Islet of Langerhans (tissue), 1 donor: Measurements from ENCODE around the gene FSCN2.

Source experiments
- FAIRE-seq: peaks from one replicate; lab custom pipeline; 2011; peaks lifted over from hg19 to GRCh38; lab: Jason Lieb, UNC

FSCN2 gene

GRCh38 chr17:81489998-81490992 lies 37.9 kb upstream of the FSCN2 start:
- no peak for FAIRE-seq

DNA sequence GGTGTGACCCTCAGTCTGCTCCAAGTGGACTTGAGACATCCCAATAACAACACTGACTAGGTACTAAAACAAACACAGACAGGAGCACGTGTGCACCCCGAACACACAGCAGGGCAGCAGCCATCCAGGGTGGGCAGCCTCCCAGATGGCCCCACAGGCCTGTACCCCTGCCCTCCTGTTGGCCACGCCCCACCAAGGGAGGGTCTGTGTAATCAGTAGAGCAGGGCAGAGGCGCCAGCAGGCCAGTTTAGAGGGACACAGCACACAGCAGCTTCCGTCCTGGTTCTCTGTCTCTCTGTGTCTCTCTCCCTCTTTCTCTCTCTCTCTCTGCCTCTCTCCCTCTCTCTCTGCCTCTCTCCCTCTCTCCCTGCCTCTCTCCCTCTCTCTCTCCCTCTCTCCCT lies 37.0 kb upstream of the FSCN2 start:
- no peak for FAIRE-seq

DNA sequence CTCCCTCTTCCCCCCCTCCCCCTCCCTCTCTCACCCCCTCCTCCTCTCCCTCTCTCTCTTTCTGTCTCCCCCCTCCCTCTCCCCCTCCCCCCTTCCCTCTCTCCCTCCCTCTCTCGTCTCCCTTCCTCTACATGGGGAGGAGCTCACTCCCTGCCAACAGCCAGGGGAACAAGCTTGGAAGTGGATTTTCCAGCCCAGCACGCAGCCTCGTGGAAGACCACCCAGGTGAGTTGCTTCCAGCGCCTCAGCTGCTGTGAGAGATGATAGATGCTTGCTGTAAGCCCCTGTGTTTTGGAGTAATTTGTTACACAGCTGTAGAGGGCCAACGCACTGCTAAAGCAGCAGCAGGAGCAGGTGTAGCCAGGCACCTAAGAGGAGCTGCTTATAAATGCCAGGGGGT lies 36.4 kb upstream of the FSCN2 start:
- FAIRE-seq = no peak

- no peak for FAIRE-seq
These were observed 36.0 kb upstream of the FSCN2 start for GRCh38 chr17:81492202-81492601.

DNA sequence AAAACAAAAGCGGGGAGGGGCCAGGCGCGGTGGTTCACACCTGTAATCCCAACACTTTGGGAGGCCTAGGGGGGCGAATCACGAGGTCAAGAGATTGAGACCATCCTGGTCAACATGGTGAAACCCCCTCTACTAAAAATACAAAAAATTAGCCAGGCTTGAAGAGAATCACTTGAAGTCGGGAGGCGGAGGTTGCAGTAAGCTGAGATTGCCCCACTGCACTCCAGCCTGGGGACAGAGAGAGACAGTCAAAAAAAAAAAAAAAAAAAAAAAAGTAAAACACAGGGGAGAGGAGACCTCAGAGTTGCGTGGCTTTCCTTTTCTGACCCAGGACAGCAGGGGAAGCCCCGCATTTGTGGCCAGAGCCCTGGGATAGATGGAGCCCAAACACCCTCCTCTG lies 35.5 kb upstream of the FSCN2 start:
- FAIRE-seq = no peak

DNA sequence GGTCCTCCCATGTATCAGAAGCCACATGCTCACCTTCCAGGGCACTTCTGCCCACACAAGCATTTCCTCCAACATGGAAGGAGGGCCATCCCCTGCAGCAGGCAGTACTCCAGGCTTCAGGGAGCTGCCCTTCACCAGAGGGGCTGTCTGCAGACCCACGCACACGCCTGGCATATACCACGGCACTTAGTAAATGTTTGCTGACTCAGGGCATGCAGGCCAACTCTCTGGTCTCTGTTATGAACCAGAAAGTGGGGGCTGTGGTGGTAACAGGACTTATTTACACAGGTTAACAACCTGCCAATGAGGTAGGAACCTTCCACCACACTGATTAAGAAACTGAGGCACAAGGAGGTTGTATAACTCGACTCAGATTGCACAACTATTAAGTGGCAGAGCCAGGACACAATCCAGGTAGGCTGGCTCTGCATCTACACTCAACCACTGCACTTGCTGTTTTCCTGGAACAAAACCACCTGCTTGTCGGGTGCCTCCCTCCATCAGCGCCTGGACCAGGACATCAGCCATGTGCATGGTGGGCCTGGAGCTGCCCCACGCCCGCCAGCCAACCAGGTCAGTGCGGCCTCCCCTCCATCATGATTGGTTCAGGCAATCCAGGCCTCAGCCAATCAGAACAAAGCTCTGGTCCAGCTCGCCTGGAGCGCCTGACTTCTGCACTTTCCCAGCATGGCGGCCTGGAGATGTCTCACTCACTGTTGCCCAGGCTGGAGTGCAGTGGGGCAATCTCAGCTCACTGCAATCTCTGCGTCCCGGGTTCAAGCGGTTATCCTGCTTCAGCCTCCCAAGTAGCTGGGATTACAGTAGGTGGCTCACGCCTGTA lies 34.8 kb upstream of the FSCN2 start:
- FAIRE-seq = no peak

DNA sequence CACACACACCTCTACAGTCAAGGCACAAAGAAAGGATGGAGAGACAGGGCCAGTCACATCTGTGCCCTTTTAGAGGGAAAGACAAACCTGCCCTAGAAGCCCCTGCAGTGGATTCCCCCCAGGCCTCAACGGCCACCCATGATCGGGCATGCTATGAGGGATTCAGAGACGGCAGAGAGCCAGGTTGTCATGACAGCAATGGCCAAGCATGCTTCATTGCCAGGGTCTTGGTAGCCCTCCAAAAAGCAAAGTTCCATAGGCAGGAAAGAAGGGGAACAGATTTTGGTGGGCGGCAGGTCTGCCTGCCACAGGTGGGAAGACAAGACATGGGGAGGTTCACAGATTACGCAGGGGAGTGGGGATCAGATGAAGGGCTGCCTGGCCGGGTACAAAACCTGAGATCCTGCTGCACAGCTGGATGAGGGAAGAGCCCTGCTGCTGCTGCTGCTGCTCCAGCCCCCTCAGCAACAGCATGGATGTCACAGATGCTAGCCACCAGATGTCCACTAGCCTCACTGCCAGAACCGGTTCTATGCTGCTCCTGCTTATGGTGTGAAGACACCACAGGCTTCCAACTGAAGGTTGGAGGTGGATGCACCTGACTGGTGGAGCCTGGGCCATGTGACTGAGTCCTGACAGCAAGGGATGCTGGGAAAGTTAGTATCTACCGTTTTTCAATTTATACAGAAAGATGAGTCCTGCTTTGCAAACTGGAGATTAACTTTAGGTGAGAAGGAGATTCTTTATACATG lies 33.4 kb upstream of the FSCN2 start:
- no peak for FAIRE-seq

GRCh38 chr17:81498953-81499600 lies 29.1 kb upstream of the FSCN2 start:
- no peak for FAIRE-seq

GRCh38 chr17:81499601-81499970 lies 28.6 kb upstream of the FSCN2 start:
- no peak for FAIRE-seq

DNA sequence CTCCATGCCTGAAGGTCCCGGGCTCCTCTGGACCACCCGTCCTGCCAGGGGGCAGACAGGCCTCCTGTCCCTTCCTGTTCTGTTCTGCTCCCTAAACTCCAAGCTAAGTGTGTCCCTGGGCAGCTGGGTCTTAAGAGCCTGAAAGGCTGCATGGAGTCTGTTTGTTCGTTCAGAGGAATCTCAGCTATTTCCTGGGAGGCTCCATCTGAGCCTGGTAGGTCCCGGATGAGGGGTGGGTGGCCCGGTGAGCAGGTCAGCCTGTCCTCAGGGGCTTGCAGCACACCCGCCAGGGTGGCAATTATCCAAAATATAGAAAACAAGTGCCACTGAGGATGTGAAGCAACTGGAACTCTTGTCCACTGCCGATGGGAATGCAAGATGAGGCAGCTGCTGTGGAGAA lies 28.1 kb upstream of the FSCN2 start:
- FAIRE-seq = no peak

- no peak for FAIRE-seq
These were observed 25.6 kb upstream of the FSCN2 start for GRCh38 chr17:81502471-81503017.

GRCh38 chr17:81503619-81504018 lies 24.6 kb upstream of the FSCN2 start:
- no peak for FAIRE-seq

DNA sequence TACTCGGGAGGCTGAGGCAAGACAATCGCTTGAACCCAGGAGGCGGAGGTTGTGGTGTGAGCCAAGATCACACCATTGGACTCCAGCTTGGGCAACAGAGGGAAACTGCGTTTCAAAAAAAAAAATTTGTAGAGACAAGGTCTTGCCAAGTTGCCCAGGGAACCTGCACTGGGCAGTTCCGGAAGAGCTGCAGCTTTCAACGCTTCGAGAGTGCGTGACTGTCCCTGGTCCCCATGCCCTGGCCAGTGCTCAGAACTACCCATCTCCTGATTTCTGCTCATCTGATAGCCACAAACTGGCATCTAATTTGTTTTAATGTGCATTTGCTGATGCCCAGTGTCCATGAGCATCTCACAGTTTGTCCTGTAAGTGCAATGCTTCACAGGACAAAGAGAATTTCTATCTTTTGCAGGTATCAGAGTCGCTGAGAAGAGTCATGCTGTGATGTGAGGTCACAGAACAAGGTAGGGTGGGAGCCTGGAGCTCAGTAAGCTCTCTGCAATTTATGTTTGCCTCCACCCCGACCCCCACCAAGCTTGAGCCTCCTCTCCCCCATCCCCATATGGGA lies 19.5 kb upstream of the FSCN2 start:
- FAIRE-seq = no peak

DNA sequence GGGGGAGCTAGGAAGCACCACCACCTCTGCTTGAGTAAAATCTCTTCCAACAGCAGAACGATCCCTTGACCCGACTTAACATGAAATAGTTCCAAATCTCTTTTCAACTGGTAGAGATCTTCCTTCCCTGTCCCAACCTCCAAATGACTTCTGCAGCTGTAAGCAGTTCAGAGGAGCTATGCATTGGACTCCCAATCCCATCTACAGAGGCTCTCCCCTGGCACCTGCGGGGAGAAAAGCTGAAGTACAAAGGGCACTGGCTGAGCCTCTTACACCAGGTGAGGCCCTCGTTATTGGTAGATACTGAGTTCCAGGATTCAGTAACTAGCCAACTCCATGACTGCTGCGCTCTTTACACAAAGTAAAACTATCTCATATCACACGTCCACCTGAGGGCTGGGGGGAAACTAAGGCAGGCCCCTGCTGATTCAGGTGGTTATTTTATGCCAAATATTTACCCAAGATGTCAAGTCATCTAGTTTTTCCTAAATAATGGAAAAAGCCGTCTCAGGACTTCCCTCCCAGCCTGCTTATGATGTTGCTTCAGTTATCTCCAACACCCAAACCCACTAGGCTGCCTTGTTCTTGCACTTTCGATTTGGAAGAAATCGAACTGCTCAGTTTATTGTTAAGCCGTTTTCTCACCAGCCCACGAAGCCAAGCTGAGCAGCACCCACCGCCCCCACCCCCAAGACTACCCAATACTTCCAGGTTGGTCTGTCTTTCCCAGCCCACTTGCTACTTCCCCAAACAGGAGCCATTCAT lies 18.8 kb upstream of the FSCN2 start:
- no peak for FAIRE-seq

- FAIRE-seq = no peak
These were observed 18.0 kb upstream of the FSCN2 start for GRCh38 chr17:81509972-81510784.

- FAIRE-seq = no peak
These were observed 17.2 kb upstream of the FSCN2 start for GRCh38 chr17:81510785-81511553.

- FAIRE-seq = no peak
These were observed 16.7 kb upstream of the FSCN2 start for GRCh38 chr17:81511554-81511803.

GRCh38 chr17:81511804-81512561 lies 16.2 kb upstream of the FSCN2 start:
- no peak for FAIRE-seq
